Measurements from ENCODE around the gene CAPN14.
"Not testable (repeated sequence)": the region's sequence is repeated elsewhere in the genome, so short reads cannot be mapped to it uniquely, and the experiment has no call there.

CAPN14 gene

DNA sequence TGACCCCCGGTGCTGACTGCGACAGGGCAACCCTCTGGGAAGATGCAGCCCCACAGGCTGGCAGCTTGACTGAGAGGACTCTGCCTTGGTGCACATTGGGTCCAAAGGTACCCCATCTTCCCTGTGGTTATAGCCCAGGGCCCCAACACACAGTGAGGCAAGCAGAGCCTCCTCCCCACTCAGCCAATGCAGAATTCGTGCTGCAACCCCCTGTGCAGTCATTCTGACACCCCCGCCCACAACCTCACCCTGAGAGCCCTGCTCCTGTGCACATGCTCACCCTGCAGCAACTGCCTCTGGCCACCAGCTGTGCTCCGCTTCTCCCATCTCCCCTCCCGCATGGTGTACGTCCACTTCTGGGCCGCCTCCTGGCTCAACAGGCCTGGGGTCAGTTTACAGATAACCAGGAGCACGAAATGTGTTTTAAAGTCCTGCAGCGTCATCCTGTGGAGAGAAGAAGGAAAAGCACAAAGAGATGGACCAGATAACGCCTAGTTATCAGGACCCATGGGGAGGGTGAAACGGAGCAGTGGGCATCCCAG lies 24.4 kb downstream of the CAPN14 start:
- no peak for FAIRE-seq

DNA sequence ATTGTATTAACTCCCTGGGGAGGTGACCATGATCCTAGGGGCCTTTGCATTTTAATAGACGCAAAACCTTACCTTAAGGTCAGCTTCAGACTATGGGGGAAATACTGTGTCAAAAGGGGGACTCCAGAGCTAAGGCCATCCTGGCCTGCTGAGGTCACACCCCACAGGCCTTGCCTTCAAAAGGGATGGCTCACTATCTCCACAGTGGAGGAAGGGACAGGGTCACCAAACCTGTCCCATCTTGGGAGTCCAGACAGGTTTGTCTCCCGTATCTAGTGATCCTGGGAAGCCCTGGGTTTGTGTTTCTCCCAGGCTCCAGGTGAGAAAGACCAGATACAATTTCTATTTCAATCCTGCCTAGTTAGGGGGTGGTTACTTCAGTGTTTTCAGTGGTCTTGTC lies 24.9 kb downstream of the CAPN14 start:
- no peak for FAIRE-seq

DNA sequence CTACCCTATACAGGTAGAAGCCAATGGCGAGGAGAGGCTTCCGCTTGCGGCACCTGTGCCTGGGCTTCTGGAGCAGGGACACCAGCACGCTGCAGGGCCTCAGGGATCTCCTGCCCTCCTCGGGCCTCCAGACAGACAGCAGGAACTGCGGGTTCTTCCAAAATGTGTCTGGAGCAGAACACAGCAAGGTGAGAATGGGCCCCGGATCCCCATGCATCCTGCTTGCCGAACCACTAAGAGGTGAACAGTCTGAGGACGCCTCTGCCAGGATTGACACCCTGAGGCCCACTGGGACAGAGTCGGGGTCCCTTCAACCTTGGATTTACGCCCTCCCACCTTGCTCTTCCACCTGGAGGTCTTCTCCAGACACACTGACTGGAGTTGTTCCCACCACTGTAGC lies 25.4 kb downstream of the CAPN14 start:
- no peak for FAIRE-seq

DNA sequence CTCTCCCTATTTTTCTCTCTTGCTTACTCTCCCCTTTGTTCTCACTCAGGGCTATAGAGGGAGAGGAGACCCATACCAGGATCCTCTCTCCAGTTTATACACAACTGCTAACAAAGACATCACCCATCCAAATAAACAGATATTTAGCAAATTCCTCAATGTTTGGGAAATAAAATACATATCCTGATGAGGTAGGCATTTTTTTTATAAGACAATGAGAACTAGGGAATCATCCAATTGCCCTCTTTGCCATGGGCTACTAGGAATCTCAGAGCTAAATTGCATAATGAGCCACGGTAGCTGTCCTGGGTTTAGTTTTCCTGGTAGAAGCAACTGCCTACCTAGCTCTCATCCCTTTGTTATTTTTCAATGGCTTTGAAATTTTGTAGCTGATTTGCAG lies 27.1 kb downstream of the CAPN14 start:
- FAIRE-seq, result no peak

DNA sequence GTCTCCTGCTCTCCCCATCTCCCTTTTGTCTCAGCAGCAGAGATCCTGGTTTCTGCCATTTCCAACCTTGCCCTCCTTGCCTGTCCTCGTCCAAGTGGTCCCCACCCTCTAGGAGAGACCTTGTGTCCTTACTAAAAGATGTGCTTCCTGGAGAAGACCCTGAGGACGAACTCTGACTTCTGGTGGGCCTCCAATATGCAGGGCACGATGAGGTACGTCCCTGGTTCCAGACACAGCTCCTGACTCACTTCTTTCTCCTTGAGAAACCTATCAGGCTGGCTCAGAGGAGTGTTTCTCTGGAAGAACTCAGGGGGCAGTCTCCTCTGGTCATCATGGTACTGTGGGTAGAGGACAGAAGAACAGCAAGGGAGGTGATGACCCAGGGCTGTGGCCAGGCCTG lies 28.2 kb downstream of the CAPN14 start:
- no peak for FAIRE-seq

DNA sequence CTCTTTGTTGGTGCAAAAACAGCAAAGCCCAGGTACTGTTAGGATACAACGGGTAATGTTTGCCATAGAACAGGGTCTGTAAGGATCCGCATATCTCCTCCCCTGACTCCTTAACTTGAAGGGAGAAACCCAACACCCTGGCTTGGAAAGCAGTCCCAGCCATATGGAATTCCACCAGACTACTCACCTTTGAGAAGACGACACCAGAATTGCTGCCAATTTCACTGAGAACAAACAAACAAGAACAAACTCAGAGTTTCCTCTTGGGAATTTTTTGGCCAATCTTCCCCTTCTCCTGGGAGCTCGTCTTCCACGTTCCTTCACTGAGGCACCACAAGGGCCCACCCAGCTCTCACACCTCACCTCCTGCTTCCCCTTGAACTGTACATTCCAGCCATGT lies 29.2 kb downstream of the CAPN14 start:
- no peak for FAIRE-seq

DNA sequence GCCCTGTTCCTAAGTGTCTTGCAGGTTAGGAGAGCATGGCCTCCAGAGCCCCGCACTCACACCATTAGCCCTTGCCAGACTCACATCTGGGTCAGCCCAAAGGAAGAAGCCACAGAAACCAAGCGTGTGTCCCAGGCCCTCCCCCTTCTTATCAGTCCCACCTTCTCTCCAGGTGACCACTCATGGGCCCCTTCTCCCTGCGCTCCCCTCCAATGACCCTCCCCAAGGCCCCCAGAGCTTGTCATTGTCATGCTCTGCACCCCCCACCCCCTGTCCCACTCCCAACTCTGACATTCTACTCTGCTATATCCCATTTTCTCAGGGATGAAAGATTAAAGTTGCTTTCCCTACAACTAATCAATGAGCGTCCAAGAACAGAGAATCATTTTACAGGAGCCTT lies 30.1 kb downstream of the CAPN14 start:
- FAIRE-seq, result no peak

DNA sequence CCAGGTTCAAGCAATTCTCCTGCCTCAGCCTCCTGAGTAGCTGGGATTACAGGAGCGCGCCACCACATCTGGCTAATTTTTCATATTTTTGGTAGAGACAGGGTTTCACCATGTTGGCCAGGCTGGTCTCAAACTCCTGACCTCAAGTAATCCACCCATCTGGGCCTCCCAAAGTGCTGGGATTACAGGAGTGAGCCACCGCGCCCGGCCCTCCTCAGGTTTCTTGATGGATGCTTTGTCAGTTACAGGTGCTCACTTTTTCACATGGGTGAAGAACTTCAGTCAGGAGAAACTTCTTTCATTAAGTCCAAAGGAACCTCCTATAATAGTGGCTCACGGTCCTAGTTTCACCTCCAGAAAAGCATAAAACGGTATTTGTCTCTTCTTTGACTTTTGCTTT lies 33.3 kb downstream of the CAPN14 start:
- FAIRE-seq, result not testable (repeated sequence)

DNA sequence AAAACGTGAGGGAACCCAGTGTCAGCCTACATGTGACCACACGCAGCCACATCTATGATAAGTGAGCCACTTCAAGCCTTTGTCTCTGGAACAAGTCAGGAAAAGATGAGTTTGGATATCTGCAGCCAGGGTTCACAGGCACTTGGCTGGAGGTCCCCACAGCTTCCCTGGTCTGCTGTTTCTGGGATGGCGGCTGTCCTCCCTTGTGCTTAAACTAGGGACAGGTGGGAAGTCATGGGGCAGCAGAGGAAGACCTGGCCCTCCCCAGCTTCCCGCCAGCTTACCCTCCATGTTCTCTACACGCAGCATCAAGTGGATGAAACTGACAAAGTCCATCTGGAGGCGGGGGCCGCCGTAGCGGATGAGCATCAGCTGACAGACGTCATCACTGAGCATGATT lies 40.6 kb downstream of the CAPN14 start:
- no peak for FAIRE-seq

DNA sequence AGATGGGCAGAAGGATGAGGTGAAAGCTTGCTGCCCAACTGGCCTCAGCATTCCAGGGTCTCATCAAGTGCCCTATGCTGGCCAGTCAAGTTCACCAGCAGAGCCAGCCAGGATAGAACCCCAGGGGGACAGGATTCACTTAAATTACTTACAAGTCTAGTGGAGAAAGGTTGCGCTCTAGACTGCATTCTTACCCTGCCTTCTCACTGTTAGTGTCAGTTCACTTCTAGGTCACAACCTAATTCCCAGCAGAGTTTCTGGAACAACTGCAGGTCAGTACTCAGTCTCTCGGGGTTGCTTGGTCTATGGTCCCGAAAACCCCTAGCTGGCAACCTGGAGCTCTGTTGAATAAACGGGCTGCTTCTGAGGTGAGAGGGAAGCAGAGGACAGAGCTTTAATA lies 46.2 kb downstream of the CAPN14 start:
- FAIRE-seq, result no peak

DNA sequence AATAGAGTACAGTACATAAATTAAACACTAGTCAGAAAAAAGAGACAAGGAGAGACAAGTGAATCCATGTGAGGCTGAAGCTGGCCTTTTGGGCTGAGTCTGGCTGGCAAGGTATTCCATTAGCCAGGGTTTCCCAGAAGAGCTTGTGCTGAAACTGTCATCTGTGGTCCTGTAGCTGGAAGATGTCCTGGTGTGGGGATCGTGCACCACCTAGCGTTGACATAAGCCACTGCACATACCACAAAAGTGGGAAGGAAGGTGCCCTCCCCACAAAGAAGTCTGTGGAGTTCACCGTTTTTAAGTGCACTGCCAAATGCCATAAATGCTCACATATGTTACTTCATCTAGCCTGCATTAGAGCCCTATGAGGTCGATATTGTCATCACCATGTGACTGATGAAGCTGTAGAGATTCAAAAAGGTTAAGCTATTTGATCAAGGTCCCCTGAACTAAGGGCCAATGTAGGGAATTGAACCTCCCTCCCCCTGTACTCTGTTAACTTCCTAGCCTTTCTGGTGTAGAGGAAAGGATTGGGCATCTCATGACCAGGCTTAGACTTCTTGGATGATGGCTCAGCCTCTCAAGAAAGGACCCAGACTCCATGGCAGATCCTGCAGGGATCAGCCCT lies 47.1 kb downstream of the CAPN14 start:
- FAIRE-seq, result peak; percentile 29

DNA sequence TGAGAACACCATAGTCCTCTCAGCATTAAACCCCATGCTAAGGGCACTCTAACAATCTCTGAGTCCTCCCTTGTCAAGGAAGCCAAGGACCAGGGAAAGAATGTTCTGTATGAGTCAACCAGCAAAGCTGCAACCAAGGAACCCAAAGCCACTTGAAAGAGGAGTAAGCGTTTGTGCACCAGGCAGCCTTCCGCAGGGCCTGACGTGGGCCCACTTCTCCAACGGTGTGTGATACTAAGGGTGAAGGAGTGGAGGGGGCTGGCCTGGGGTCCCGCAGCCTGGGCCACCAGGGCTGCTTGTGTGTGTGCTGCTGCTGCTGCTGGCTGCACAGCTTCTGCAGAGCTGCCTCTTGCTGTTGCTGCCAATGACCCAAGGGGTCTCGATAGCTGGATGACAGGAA lies 49.0 kb downstream of the CAPN14 start:
- FAIRE-seq, result no peak

DNA sequence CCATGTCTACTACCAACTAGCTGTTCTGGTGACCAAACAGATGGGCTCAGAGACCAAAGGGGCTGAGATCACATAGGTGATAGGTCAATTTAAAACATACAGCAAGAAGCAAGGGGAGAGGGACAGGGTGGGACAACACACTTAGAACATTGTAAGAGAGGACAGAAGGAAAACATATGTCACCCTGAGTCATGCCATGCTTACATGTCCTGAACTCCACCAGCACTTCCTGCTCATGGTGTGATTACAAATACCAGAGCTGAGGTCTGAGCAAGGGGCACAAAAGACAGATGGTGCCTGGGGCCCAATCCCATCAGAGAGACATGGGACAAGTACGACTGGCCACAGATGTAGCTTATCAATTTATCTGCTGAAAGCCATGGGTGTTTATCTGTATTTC lies 50.4 kb downstream of the CAPN14 start:
- FAIRE-seq, result no peak

DNA sequence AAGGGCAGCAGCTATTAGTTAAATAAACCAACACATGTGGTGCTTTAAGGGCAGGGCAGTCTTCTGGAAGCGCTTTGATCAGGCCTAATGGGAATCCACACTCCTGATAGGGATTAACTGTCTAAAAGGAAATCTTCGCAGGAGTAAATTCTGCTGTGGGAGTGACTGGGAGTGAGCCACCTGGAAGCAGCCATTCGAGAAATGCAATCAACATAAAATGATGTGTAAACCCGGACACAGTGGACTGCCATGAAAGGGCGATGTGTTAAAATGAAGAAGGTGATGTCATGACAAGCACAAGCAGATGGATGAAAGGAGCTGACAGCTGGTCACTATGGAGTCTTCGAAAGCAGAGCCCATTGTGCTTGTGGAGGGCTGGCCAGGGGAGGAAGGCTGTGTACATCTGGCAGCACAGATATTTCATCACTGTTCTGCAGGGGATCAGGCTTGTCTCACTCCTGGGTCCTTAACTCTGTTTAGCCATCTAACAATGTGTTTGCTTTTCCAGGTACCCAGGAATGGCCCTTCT lies 54.2 kb downstream of the CAPN14 start:
- FAIRE-seq, result no peak

DNA sequence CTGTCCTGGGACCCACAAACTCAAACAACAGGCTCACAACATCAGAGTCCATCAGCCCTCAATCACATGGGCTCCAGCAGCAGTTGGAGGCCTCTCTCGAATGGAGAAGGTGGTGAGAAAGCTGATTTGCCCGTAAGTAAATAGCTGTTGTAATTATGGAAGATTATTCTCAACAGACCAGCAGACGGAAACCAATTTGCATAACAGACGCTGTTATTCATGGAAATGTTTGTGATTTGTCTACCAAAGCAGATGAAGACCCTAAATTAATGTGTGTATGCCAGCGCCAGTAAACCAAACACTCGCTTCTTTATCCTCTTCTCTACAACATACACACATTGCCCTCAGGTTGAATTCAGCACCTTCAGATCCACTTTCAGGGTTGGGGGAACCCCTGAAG lies 55.7 kb downstream of the CAPN14 start:
- FAIRE-seq, result no peak

DNA sequence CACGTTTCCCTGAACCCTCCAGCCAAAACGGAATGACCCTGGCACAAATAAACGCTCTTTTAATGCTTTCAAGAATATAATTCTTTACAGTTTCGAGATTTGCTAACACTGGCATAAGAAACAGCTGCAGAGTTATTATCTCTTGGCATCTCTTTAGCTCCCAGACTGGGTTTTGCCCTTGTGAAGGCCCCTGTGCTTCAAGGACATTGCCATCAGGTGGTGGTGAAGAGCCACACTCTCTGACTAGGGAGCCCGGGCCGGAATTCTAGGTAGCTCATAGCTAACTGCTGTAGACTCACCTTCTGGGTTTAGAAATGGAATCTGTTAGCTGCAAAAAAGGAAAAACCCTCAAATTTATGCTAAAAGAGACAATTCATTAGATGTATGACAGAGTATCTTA lies 65.8 kb downstream of the CAPN14 start:
- no peak for FAIRE-seq

DNA sequence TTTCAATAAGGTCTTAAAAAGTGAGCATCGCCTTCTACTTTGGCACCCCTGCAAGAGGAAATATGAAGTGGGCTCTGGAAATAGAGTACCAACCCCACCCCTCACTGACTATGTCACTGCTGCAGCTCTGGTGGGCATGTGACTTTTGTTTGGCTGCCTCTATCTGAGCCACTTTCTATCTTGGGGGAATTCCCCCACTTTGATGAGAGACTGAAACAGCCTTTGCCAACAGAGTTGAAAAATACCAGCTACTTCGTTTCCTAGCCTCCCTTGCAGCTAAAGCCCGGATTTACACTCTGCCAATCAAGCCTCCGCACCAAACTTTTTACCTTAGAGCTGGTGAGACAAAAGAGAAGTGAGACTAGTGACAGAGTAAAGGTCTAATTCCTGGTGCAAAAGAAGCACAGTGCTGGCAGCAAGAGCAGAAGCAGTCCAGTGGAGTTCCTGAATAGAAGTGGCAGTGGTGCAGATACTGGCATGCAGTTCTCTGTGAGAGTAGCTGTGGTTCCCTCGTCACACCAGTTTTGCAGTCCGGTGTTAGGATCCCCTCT lies 67.1 kb downstream of the CAPN14 start:
- FAIRE-seq, result no peak

DNA sequence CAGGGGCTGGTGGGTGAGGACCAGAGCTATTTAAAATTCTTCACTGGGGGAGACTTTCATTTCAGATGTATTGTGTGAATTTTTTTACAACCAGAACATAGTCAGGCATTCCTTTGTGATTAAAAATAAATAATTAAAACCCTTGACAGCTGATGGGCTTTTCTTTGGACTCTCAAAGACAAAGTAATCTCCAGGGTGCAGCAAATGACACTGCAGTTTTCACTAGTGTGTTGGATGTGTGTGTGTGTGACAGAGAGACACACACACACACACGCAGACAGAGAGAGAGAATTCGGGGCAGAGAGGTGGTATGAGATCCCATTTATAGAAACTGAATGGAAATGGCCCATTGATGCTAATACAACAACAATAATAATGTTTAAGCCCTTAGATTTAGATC lies 68.8 kb downstream of the CAPN14 start:
- no peak for FAIRE-seq

DNA sequence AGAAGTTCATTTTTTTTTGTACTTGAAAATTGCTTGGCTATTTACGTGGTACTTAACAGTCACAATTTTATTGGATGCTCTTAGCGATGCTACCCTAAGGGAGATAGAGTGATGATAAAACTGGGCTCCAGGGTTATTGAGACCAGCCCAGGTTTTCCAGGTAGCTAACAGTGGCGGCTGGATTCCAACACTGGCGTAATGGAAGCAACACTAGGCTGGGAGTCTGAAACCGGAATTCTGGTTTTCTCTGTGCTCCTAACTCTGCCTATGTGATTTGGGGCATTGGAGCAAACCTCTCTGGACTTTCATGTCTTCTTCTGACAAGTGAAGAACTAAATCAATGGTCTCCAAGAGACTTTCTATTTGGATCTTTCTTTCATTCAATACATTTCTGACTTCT lies 69.7 kb downstream of the CAPN14 start:
- no peak for FAIRE-seq

DNA sequence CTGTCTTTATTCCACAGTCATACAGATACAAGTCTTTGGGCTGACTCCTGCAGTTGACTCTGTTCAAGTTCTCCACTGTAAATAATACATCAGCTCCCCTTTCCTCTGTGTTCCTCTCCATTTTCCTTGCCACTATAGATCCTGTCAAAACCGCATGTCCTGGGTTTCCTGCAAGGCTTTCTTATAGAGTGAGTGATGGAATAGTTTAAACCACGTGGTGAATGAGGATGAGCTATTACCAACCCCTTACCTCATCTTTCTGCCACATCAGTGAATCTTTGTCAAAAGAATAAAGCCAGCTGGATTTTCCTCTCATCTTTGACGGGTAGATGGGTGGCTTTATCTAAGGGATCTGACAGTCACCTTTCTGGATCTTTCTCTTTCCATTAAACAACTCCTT lies 75.2 kb downstream of the CAPN14 start:
- FAIRE-seq, result no peak

DNA sequence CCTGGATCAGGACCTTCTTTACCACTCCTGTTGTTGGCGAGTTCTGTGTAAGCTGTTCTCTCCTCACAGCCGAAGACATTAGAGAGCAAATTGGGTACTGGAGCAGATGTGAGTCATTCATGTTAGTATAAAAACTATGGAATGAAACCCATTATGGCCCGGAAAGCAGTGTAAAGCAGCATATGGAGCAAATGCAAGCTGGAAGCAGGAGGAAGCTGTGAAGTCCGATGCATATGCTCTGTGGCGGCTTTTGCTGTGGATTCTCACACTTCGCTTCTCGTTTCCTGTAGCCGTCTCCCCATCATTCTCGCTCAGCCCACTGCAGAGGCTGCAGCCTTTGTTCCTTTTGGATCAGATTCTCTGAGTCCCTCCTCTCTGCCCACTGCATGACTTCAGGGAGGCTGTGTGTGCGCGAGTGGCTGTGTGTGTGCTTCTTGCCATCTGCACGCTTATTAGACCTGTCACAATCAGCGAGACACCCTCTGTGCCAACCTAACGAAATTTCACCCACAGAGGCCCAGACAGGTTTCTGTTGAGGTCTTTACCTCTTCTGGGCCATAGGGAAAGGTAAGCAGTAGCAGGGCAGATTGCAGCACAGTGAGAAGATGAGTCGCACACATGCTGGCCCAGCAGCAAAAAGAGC lies 75.8 kb downstream of the CAPN14 start:
- no peak for FAIRE-seq

DNA sequence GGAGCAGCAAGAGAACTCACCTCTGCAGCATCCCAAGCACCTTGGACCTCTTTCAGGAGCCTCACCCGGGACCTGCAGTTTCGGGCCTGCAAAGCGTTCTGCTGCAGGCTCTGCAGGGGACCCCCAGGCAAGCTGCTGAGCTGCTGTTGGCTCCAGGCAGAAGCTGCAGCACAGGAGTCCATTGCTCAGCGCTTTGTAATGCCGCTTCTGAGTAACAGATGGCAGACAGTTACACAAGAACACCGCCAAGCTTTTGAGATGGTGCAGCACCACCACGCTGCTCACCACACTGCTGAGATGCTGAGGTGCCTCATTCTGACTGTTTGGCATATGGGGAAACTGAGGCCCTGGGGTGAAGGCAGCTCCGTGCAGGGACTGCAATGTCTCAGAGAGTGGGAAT lies 77.2 kb downstream of the CAPN14 start:
- FAIRE-seq, result no peak

DNA sequence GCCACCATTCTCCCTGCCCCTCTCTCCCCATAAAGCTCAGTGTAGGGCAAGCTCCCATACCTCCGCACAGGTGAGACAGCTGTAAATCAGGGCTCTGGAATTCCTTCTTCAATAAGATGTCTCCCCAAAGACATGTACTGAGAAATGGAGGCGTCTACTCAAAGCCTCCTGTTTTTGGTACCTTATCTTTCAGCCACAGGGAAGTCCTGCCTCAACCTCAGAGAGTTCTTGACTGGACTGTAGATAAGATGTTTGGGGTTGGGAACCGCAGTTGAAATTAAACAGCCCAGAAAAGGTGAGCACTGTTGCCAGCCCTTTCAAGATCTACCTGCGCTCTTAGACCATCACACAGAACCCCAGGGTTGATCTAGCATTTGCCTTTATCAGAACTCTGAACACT lies 77.6 kb downstream of the CAPN14 start:
- FAIRE-seq, result no peak

Data from A204.1 (cell line).